GM12801 (cell line): ENCODE data around the gene MARVELD2.

Source experiments
- CTCF ChIP-seq: IDR thresholded peaks from one replicate; pipeline ENCODE4 v1.5.1; 2011; ENCODE audit warnings: control low read depth; ENCODE audit not compliant: insufficient read length; ENCODE audit errors: extremely low read depth

The MARVELD2 gene

GRCh38 chr5:69414885-69415583, at the start of gene MARVELD2:
MARVELD2 (plus strand) TSS chr5:69415116; CDS start chr5:69419386, 4,270 bp downstream.
- no peak for TF ChIP-seq CTCF

GRCh38 chr5:69367697-69368279, 47.1 kb upstream of the MARVELD2 start:
- TF ChIP-seq CTCF, result no peak

GRCh38 chr5:69368458-69369339, 46.2 kb upstream of the MARVELD2 start:
- TF ChIP-seq CTCF, result no peak

GRCh38 chr5:69369340-69370121, 45.4 kb upstream of the MARVELD2 start, which contains the start of the genes AK6, RAD17 and TAF9:
AK6 (minus strand) TSS chr5:69369520; CDS start chr5:69369490, 30 bp downstream.
RAD17 (plus strand) TSS chr5:69369818; CDS start chr5:69372209, 2,391 bp downstream.
TAF9 (minus strand) TSS chr5:69369520; CDS start chr5:69365737, 3,783 bp downstream.
- no peak for TF ChIP-seq CTCF

- TF ChIP-seq CTCF, result no peak
Observed at GRCh38 chr5:69372394-69372793, 42.5 kb upstream of the MARVELD2 start.

GRCh38 chr5:69374911-69375446, 39.9 kb upstream of the MARVELD2 start:
- TF ChIP-seq CTCF, result no peak
